Type B pancreatic cell (in vitro differentiated cells): ENCODE results near the gene USP13. TPM values are rescaled to one million over a fixed set of nuclear protein-coding genes. Genes with fewer than 3 reads are reported as not detected.

ENCODE experiments used
- DNase-seq: peaks from one replicate; pipeline ENCODE4 v3.0.0; 2021; ENCODE audit warnings: mixed read lengths; ENCODE audit not compliant: unreplicated experiment; ENCODE audit errors: extremely low spot score
- H3K27ac Mint-ChIP-seq: 2 replicates; pipeline ENCODE4 v1.8.0; 2021; ENCODE audit warnings: mild to moderate bottlenecking, mixed read lengths
- H3K27me3 Mint-ChIP-seq: 2 replicates; pipeline ENCODE4 v1.8.0; 2021; ENCODE audit warnings: mixed read lengths
- H3K36me3 Mint-ChIP-seq: 2 replicates; pipeline ENCODE4 v1.8.0; 2021; ENCODE audit warnings: mixed read lengths
- H3K4me1 Mint-ChIP-seq: one replicate; pipeline ENCODE4 v1.8.0; 2021; ENCODE audit warnings: mixed read lengths; ENCODE audit not compliant: unreplicated experiment
- H3K4me3 Mint-ChIP-seq: 2 replicates; pipeline ENCODE4 v1.8.0; 2021; ENCODE audit warnings: mild to moderate bottlenecking, mixed read lengths
- H3K9me3 Mint-ChIP-seq: 2 replicates; pipeline ENCODE4 v1.8.0; 2021; ENCODE audit warnings: mixed read lengths
- total RNA-seq: library from RNA; stranded (reverse); gene quantifications from 2 replicates; pipeline ENCODE4 v1.2.1, GENCODE V29; 2021; ENCODE audit warnings: low replicate concordance
- TF ChIP-seq, protein P1 (sequence below): fragments of 200-600 bp; sonication (generic); conservative IDR thresholded peaks from 2 replicates; pipeline ENCODE4 v1.5.0; 2021; ENCODE audit warnings: antibody characterized with exemption, mild to moderate bottlenecking

The USP13 gene
- total RNA-seq, 1 donor from 2014 or later, result 18.3 TPM

DNA sequence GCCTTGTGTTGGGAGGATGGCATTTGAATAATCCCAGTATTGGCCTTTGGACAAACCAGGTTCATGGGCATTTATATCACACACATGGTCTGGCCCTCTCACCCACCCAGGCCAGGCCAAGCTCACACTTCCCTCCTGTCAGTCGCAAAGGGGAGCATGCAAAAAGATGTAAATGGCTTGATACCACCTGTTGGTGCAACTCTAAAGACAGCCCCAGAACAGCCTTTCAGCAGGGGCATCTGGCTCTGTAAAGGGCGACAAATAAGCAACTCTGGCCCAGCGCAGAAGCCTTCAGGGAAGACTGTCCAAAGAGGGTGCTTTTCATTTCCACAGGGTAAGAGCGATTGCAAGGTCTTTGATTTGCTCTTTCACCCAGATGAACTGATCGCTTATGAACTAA, 91.8 kb downstream of the USP13 start:
- TF ChIP-seq, protein P1, sequence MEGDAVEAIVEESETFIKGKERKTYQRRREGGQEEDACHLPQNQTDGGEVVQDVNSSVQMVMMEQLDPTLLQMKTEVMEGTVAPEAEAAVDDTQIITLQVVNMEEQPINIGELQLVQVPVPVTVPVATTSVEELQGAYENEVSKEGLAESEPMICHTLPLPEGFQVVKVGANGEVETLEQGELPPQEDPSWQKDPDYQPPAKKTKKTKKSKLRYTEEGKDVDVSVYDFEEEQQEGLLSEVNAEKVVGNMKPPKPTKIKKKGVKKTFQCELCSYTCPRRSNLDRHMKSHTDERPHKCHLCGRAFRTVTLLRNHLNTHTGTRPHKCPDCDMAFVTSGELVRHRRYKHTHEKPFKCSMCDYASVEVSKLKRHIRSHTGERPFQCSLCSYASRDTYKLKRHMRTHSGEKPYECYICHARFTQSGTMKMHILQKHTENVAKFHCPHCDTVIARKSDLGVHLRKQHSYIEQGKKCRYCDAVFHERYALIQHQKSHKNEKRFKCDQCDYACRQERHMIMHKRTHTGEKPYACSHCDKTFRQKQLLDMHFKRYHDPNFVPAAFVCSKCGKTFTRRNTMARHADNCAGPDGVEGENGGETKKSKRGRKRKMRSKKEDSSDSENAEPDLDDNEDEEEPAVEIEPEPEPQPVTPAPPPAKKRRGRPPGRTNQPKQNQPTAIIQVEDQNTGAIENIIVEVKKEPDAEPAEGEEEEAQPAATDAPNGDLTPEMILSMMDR, result no peak
- H3K27me3 Mint-ChIP-seq, result no peaks in the 10 kb centered on the region
- H3K4me3 Mint-ChIP-seq, result no peak overlapping the region
- H3K9me3 Mint-ChIP-seq, result no peaks in the 10 kb centered on the region
- no peak overlapping the region for H3K27ac Mint-ChIP-seq
- peaks cover 13% of the 10 kb centered on the region for H3K36me3 Mint-ChIP-seq
- DNase-seq, result no peak
- H3K4me1 Mint-ChIP-seq, result no peaks in the 10 kb centered on the region

DNA sequence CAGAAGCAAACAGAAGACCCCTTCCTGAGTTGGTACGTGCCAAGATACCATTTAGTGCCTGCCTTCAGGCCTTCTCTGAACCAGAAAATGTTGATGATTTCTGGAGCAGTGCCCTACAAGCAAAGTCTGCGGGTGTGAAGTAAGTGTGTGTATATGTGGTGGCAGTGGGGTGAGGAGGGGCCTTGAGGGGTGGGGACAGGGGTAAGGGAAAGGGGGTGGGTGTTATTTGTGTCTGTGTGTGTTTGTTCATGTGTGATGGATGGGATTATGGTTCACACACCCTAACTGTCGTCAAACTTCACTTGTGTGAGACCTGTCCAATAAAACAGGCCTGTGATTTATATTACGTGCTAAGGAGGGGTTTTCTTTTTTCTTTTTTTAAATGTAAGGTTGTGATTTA, 92.2 kb downstream of the USP13 start:
- no peak overlapping the region for H3K4me3 Mint-ChIP-seq
- no peak for DNase-seq
- H3K27me3 Mint-ChIP-seq, result no peaks in the 10 kb centered on the region
- no peaks in the 10 kb centered on the region for H3K9me3 Mint-ChIP-seq
- peaks cover 14% of the 10 kb centered on the region for H3K36me3 Mint-ChIP-seq
- TF ChIP-seq, protein P1, result no peak
- no peaks in the 10 kb centered on the region for H3K4me1 Mint-ChIP-seq
- no peak overlapping the region for H3K27ac Mint-ChIP-seq

DNA sequence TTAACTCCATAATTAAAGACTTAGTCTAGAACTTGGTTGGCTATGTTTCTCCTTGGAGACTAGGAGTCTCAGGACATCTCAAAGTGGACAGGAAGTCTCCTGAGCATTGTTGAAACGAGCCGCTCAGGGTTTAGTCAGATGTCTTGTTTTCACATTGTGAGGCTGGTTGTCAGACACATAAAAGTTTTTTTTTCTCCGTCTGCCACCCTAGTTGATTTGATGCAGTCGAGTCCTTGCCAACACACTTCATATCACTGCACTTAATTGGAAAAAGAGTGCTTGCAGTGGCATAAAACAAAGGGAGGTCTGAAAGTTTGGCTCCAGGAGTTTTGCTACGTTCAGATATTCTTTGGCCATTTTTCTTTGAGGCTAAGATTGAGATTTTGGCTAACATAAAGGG, 92.9 kb downstream of the USP13 start:
- H3K4me1 Mint-ChIP-seq, result no peaks in the 10 kb centered on the region

DNA sequence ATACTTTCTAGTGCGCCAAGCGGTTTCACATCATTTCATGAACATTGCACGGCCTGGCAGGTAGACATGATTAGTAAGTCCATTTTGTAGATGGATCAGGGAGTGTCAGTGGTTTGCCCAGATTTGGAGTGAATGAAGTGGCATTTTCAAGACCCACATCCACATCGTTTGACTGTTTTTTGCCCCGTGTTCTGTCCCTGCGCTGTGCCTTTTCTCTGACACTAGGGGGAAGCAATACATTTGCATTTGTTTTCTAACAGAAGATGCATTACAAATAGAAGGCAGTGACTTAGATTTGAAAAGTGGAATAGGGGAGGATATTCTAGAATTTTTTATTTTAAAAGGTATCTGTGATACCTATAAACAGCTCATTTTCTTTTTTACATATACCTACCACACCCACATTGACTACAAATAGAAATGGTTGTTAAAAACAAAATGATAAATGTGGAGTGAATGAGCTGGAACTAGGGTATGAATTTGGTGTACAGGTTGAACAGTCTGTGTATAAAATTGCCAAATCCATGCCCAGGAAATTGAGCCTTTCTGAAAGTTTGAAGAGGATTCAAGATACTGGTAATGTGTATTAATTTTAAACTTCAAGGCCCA, 98.0 kb downstream of the USP13 start:
- Mint-ChIP-seq H3K27me3 (no peaks in the 10 kb centered on the region), H3K36me3 (peaks cover 13% of the 10 kb centered on the region), H3K9me3 (no peaks in the 10 kb centered on the region), H3K4me1 (no peaks in the 10 kb centered on the region), H3K27ac (no peak overlapping the region), H3K4me3 (no peak overlapping the region)
- TF ChIP-seq, protein P1, result peak; percentile 72
- no peak for DNase-seq

More for the DNA sequence above, 92.9 kb downstream of the USP13 start:
- Mint-ChIP-seq H3K27ac (no peak overlapping the region), H3K36me3 (peaks cover 14% of the 10 kb centered on the region), H3K9me3 (no peaks in the 10 kb centered on the region), H3K27me3 (no peaks in the 10 kb centered on the region), H3K4me3 (no peak overlapping the region)
- no peak for DNase-seq
- TF ChIP-seq, protein P1, result no peak

DNA sequence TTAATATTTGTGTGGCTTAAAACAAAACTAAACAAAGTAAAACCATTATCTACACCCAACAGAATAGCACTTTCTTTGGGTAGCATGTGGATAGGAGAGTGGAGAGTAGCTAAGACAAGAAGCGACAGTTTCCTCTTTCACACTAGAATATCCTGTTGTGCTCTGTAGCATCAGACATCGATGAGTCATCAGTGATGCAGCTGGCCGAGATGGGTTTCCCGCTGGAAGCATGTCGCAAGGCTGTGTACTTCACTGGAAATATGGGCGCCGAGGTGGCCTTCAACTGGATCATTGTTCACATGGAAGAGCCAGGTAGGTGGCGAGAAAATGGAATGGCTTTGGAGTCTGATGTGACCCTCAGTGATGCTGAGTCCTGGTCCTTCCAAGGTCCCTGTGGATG, 108.1 kb downstream of the USP13 start:
- TF ChIP-seq, protein P1, result no peak
- Mint-ChIP-seq H3K27me3 (no peaks in the 10 kb centered on the region), H3K36me3 (peaks cover 33% of the 10 kb centered on the region), H3K4me3 (no peak overlapping the region), H3K9me3 (no peaks in the 10 kb centered on the region), H3K4me1 (no peaks in the 10 kb centered on the region), H3K27ac (no peak overlapping the region)
- DNase-seq, result no peak

DNA sequence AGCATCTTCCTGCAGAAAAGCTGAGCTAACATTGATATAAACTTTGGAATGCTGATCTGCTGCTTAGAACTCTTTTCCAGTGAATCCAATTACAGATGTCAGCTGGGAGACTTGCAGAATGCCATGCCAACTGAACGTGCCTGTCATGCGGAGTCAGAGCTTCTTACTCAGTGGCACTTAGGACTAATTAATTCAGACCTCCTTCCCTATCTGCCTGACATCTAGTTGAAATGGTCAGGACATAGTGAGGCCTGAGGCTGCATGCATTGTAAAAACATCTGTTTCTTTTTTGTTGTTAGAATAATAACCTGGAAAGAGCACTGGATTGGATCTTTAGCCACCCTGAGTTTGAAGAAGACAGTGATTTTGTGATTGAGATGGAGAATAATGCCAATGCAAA, 112.6 kb downstream of the USP13 start:
- no peaks in the 10 kb centered on the region for H3K4me1 Mint-ChIP-seq
- H3K36me3 Mint-ChIP-seq, result peaks cover 30% of the 10 kb centered on the region
- no peak for DNase-seq
- no peaks in the 10 kb centered on the region for H3K27me3 Mint-ChIP-seq
- no peaks in the 10 kb centered on the region for H3K9me3 Mint-ChIP-seq
- no peak overlapping the region for H3K27ac Mint-ChIP-seq
- TF ChIP-seq, protein P1, result no peak
- H3K4me3 Mint-ChIP-seq, result no peak overlapping the region
